Fibroblast of pulmonary artery (primary cell): ENCODE data around the gene CDC42BPA.

Experiments
- DNase-seq: peaks from one replicate; pipeline ENCODE4 v3.0.0-alpha.2; 2010; ENCODE audit warnings: low read depth
- H3K4me3 ChIP-seq: replicated peaks from 2 replicates; pipeline ENCODE4 v1.5.1; 2011; ENCODE audit warnings: low read depth, mild to moderate bottlenecking, control low read depth, low read length, moderate library complexity
- CTCF ChIP-seq: IDR thresholded peaks from 2 replicates; pipeline ENCODE4 v1.5.1; 2011; ENCODE audit warnings: mild to moderate bottlenecking, control low read depth, low read length, inconsistent platforms; ENCODE audit errors: missing control alignments

CDC42BPA gene

DNA sequence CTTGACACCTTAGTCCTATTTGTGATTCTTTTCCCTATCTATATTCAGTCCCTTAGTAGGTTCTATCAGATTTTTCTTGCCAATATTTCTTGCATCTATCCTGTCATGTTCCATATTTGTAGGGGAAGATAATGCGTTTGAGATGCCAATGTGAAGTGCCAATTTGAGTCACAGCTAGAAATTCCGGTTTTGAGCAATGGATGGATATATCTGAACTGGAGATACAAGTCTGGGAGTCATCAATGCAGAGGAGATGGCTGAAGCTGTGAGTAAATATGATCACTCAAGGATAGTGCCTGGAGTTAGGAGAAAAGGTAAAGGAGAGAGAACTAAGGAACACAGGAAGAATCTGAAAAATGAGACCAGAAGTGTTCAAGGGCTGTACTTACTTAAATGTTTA is 284.4 kb downstream of the CDC42BPA start:
- TF ChIP-seq CTCF: no peak
- no peak for DNase-seq
- no peak overlapping the region for H3K4me3 ChIP-seq

DNA sequence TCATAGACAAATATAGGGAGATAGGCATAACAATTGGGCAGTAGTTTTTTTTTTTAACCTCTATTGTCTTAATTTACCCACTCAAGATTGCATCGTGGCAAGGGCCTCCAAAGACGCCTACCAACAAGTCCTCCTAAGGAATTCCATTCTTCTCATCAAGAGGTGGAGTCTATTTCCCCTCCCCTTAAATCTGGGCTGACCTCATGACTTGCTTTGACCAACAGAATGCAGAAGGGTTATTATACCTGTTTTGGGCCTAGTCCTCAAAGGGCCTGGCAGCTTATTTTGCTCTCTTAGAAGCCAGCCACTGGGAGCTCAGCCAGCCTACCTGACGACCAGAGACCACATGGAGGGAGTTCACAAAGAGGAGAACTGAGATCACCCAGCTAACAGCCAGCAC is 285.9 kb downstream of the CDC42BPA start:
- no peak overlapping the region for H3K4me3 ChIP-seq
- no peak for TF ChIP-seq CTCF
- no peak for DNase-seq

DNA sequence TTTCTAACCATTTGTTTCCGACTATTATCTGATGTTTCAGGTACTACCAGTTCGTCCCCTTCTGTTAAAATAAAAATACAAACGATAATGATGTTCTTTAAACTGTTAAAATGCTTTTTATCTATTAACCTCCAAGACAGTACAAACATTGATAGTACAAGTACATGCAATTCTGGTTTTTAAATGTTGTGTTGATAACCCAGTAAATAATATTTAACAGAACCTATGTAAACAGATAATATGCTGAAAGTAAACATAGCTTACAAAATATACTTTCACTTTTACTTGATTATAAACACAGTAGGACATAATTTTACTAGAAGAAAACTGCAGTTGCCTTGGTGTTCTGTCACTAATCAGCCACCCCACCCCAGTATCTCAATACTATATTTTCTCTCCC is 301.3 kb downstream of the CDC42BPA start:
- TF ChIP-seq CTCF: no peak
- DNase-seq: no peak
- H3K4me3 ChIP-seq: no peak overlapping the region

- no peak for DNase-seq
- H3K4me3 ChIP-seq: no peak overlapping the region
- no peak for TF ChIP-seq CTCF
These were observed 307.6 kb downstream of the CDC42BPA start for GRCh38 chr1:227010645-227011044.

GRCh38 chr1:227009937-227010336 is 308.4 kb downstream of the CDC42BPA start:
- no peak for DNase-seq
- H3K4me3 ChIP-seq: no peak overlapping the region
- no peak for TF ChIP-seq CTCF

DNA sequence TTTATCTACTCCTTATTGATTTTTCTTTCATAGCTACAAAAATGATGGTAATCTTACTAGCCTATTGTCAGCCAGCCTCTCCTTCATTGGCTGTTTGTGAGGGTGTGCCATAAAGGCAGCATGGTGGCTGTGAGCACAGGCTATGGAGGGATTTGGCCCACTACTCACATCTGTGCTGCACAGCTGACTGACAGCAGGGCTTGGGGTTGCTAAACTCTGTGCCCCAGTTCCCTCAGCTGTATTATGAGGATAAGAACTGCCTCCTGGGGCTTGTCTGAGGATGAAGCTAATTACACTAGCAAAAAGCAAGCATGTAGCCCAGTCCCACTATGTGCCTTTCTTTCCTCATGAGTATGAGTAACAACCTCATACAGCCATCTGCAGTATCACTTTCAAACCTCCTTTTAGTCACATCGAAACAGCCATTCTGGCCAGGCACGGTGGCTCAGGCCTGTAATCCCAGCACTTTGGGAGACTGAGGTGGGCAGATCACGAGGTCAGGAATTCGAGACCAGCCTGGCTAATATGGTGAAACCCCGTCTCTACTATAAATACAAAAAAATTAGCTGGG is 312.0 kb downstream of the CDC42BPA start:
- no peak for TF ChIP-seq CTCF
- DNase-seq: no peak
- H3K4me3 ChIP-seq: no peak overlapping the region

DNA sequence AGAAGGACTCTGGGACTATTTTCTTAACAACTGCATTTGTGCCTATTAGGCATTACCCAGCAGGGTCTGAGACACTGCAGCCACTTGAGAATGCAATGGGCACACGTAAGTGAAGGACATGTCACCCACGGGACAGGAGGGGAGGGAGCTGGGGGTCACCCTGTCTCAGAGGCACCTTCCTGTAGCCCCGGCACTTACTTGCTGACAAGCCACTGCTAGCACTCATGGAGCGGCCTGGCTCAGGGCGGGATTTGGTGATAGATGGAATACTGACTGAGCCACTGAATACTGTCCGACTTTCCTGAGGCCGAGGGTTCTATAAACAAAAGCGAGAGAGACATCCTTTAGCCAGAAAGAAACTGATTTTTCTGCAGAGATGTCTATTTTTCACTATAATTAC is 313.5 kb downstream of the CDC42BPA start:
- DNase-seq: no peak
- no peak for TF ChIP-seq CTCF

More for the DNA sequence above, 313.5 kb downstream of the CDC42BPA start:
- no peak overlapping the region for H3K4me3 ChIP-seq
